ENCODE data around the gene SCAPER.

The SCAPER gene

DNA sequence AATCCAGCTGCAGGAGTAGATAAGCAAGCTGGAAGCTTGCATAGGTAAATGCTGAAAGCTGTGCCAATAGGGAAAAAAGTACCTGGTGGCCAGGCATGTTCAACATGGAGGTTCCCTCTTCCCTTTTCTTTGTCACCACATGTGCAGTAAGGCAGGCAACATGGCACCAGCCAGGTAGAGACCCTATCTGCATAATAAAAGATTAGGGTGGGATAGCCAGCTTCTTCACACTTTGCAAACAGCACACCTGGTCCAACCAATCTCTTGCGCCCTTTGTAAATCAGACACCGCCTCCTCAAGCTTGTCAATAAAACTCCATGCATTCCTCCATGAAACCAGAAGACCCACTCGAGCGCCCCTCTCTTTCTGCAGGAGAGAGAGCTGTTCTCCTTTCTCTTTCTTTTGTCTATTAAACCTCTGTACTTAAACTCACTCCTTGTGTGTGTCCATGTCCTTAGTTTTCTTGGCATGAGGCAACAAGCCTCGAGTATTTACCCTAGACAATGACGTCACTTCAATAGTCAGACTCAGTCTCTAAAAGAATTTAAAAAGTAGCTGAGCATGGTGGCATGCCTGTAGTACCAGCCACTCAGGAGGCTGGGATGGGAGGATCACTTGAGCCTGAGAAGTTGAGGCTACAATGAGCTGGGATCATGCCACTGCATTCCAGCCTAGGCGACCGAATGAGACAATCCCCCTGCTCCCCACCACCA lies 256.3 kb downstream of the SCAPER start:
- Mint-ChIP-seq H3K36me3 (ENCODE audit: low read depth) (peaks cover 36% of the 10 kb centered on the region), H3K9me3 (peaks cover 15% of the 10 kb centered on the region), H3K4me1 (no peaks in the 10 kb centered on the region), H3K4me3 (no peak overlapping the region), H3K27ac (no peak overlapping the region), H3K27me3 (ENCODE audit: low read depth, poor library complexity) (no peaks in the 10 kb centered on the region)
- DNase-seq: no peak
- TF ChIP-seq, protein P1, sequence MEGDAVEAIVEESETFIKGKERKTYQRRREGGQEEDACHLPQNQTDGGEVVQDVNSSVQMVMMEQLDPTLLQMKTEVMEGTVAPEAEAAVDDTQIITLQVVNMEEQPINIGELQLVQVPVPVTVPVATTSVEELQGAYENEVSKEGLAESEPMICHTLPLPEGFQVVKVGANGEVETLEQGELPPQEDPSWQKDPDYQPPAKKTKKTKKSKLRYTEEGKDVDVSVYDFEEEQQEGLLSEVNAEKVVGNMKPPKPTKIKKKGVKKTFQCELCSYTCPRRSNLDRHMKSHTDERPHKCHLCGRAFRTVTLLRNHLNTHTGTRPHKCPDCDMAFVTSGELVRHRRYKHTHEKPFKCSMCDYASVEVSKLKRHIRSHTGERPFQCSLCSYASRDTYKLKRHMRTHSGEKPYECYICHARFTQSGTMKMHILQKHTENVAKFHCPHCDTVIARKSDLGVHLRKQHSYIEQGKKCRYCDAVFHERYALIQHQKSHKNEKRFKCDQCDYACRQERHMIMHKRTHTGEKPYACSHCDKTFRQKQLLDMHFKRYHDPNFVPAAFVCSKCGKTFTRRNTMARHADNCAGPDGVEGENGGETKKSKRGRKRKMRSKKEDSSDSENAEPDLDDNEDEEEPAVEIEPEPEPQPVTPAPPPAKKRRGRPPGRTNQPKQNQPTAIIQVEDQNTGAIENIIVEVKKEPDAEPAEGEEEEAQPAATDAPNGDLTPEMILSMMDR (IDR thresholded peaks at IDR 0.05): no peak

DNA sequence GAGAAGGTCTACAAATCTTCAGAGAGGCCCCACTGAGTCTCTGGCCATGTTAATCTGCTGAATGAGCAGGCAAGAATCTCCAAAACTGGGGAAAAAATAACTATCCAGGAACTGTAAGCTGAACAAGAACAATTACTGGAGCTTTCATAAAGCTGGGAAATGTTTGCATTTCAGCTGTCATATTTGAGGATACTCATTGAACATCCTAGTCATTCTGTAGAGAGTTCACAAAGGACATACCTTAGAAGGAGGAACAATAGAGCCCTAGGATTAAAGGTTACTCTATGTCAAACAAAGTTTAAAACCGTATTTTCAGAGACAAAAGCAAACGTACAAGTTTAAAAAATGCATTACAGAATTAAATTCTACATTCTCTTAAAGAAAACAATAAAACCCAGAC lies 257.5 kb downstream of the SCAPER start:
- no peak overlapping the region for H3K4me3 Mint-ChIP-seq
- peaks cover 15% of the 10 kb centered on the region for H3K9me3 Mint-ChIP-seq
- TF ChIP-seq, protein P1 (IDR thresholded peaks at IDR 0.05): no peak
- no peak for DNase-seq
- no peaks in the 10 kb centered on the region for H3K4me1 Mint-ChIP-seq
- H3K27ac Mint-ChIP-seq: no peak overlapping the region
- no peaks in the 10 kb centered on the region for H3K27me3 Mint-ChIP-seq (ENCODE audit: low read depth, poor library complexity)
- peaks cover 30% of the 10 kb centered on the region for H3K36me3 Mint-ChIP-seq (ENCODE audit: low read depth)

DNA sequence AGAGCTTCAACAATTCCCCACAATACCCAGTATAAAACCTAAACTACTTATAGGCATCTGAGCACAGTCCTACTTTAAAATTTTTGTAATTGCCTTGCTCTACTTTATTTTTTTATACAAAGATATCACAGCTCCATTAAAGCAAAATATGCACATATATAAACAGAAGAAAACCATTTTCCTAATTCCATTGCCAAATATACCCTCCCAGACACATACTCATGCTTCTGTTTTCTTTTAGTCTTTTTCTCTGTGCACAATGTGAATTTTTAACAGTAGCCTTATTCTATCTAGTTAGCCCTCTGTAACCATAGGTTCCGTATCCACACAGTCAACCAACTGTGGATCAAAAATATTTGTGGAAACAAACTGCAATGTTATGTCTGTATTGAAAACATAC lies 260.5 kb downstream of the SCAPER start:
- DNase-seq: no peak
- no peaks in the 10 kb centered on the region for H3K4me1 Mint-ChIP-seq
- no peak overlapping the region for H3K4me3 Mint-ChIP-seq
- H3K27me3 Mint-ChIP-seq (ENCODE audit: low read depth, poor library complexity): no peaks in the 10 kb centered on the region
- TF ChIP-seq, protein P1 (IDR thresholded peaks at IDR 0.05): no peak
- peaks cover 8% of the 10 kb centered on the region for H3K9me3 Mint-ChIP-seq
- H3K27ac Mint-ChIP-seq: no peak overlapping the region
- H3K36me3 Mint-ChIP-seq (ENCODE audit: low read depth): peaks cover 31% of the 10 kb centered on the region

DNA sequence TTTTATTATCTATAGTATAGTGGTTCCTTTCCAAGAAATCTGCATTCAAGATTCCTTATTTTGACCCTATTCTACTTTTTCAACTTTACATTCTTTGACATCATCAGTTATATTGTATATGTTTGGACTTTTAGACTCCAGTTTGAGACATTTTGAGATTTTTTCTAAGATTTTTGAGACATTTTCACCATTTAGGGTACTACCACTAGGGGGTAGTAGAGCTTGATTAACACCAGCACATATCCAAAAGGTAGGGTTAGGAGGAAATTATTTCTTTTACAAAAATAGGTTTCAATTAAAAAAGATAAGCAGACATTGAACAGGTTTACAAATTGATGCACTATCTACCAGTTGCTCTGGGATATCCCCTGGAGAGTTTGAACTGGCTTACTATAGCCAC lies 262.5 kb downstream of the SCAPER start:
- no peak overlapping the region for H3K4me3 Mint-ChIP-seq
- peaks cover 10% of the 10 kb centered on the region for H3K9me3 Mint-ChIP-seq
- H3K36me3 Mint-ChIP-seq (ENCODE audit: low read depth): peaks cover 30% of the 10 kb centered on the region
- DNase-seq: no peak
- H3K27me3 Mint-ChIP-seq (ENCODE audit: low read depth, poor library complexity): no peaks in the 10 kb centered on the region
- no peak overlapping the region for H3K27ac Mint-ChIP-seq
- TF ChIP-seq, protein P1 (IDR thresholded peaks at IDR 0.05): peak; percentile 31
- no peaks in the 10 kb centered on the region for H3K4me1 Mint-ChIP-seq

- no peak for DNase-seq
- H3K36me3 Mint-ChIP-seq (ENCODE audit: low read depth): peaks cover 58% of the 10 kb centered on the region
- no peaks in the 10 kb centered on the region for H3K27me3 Mint-ChIP-seq (ENCODE audit: low read depth, poor library complexity)
- TF ChIP-seq, protein P1 (IDR thresholded peaks at IDR 0.05): no peak
- H3K9me3 Mint-ChIP-seq: peaks cover 44% of the 10 kb centered on the region
- H3K4me3 Mint-ChIP-seq: no peak overlapping the region
- H3K4me1 Mint-ChIP-seq: no peaks in the 10 kb centered on the region
- no peak overlapping the region for H3K27ac Mint-ChIP-seq
Observed at GRCh38 chr15:76637166-76637565, 268.0 kb downstream of the SCAPER start.

DNA sequence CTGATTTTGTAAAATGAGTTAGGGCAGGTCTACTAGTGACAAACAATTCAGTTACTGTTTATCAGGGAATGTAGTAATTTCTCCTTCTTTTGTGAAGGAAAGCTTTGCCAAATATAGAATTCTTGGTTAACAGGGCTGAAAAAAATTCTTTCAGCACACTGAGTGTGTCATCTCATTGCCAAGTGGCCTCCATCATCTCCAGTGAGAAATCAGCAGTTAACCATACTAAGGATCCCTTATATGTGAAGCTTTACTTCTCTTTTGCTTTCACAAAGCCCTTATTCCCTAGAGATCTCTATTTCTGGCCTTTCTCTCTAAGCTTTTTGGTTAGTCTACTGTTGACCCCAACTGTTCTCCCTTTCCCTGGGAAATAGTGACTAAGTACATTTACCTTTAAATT lies 269.1 kb downstream of the SCAPER start:
- H3K4me1 Mint-ChIP-seq: no peaks in the 10 kb centered on the region
- TF ChIP-seq, protein P1 (IDR thresholded peaks at IDR 0.05): no peak
- no peaks in the 10 kb centered on the region for H3K27me3 Mint-ChIP-seq (ENCODE audit: low read depth, poor library complexity)
- DNase-seq: no peak
- peaks cover 53% of the 10 kb centered on the region for H3K36me3 Mint-ChIP-seq (ENCODE audit: low read depth)
- peaks cover 40% of the 10 kb centered on the region for H3K9me3 Mint-ChIP-seq
- no peak overlapping the region for H3K27ac Mint-ChIP-seq
- no peak overlapping the region for H3K4me3 Mint-ChIP-seq
